Skin epidermis (tissue), 12 donors: ENCODE measurements around the gene OSBP2.
"Not testable (repeated sequence)": the region's sequence is repeated elsewhere in the genome, so short reads cannot be mapped to it uniquely, and the experiment has no call there.

Experiments used
- H3K27ac ChIP-seq, 21 experiments: fragments of 200-600 bp; sonication (generic) in 11 of 21; one replicate each; pipeline ENCODE4 v1.5.0; 2020; ENCODE audit warnings: mild to moderate bottlenecking in 3 of 21, inconsistent platforms in 2 of 21, moderate library complexity in 2 of 21
- H3K4me3 ChIP-seq, 7 experiments: fragments of 200-600 bp; sonication (generic) in 2 of 7; one replicate each; pipeline ENCODE4 v1.5.0; 2020; ENCODE audit warnings: inconsistent platforms in 2 of 7, mild to moderate bottlenecking in 2 of 7, moderate library complexity in 1 of 7

The OSBP2 gene

DNA sequence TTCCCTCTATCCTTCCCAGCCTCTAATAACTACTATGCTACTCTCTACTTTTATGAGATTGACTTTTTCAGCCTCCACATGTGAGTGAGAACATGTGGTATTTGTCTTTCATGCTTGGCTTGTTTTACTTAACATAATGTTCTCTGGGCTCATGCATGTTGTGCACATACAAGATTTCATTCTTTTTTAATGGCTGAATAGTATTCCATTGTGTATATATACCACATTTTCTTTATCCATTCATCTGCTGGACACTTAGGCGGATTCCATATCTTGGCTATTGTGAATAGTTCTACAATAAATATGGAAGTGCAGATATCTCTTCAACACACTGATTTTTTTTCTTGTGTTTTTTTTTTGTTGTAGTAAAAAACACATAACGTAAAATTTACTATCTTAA, 19.4 kb downstream of the OSBP2 start:
- Histone ChIP-seq H3K4me3 (no peak overlapping the region), H3K27ac (no peak overlapping the region)

DNA sequence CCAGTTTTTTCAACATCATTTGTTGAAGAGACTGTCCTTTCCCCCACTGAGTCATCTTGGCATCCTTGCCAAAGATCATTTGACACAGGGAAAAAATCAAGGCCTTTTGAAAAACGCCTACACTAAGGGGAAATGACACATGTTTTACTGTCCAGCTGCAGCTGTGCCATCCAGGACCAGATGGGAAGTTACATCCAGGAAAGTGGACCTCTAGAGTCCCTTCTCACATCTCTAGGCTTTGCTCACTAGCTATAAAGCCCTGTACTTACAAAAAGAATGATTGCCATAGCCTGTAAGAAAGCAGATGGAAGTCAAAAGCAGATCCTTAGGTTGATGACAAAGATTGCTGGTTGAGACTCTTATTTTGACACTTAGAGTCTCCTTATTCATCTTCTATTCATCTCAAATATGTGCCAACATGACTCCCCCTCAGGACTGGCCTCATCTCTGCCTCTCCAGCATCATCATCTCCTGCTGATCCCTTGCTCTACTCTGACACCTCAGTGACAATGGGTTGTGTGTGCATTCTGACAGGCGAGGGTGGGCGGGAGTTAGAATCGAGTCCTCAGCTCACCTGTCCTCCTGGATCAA, 22.8 kb downstream of the OSBP2 start:
- Histone ChIP-seq H3K4me3 (no peak overlapping the region), H3K27ac (peak overlapping the region in 12 of 21 experiments; percentile 11 to 79 (median 50))

DNA sequence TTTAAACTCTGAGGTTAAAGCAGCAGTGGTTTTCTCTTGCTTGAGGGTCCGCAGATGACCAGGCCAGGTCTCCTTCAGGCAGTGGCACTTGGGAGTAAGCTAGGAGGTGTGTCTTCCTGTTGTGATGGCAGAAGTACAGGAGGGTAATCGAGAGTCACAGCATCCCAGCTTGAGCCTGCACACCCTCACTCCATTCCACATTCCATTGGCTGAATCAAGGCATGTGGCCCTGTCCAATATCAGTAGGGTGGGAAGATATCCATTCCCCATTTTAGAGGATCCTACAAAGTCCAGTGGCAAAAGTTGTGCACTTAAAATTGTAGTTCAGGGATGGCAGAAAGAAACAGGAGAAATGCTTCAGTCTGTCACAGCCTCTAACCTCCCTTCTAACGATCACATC, 23.3 kb downstream of the OSBP2 start:
- H3K27ac ChIP-seq: peak overlapping the region in 12 of 21 experiments; percentile 11 to 79 (median 50)
- no peak overlapping the region for H3K4me3 ChIP-seq

DNA sequence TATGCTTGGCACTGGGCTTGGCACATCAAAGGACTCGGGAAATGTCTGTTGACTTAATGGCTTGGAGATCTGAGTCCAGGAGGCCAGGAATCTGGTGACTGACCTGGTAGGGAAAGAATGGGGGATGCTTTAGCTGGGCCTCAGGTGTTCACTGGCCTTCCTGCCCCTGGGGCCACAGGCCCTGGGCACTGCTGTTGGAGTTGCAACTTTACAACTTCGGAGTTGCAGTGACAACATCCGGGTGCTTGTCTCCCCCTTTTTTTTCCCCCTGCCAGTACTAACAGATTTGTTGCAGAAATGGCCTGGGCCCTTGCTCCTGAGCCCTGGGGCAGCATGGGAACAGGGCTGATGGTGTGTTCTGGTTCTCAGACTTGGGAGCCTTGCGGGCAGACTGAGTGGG, 23.8 kb downstream of the OSBP2 start:
- Histone ChIP-seq H3K27ac (peak overlapping the region in 7 of 21 experiments; percentile 11 to 79 (median 45)), H3K4me3 (no peak overlapping the region)

DNA sequence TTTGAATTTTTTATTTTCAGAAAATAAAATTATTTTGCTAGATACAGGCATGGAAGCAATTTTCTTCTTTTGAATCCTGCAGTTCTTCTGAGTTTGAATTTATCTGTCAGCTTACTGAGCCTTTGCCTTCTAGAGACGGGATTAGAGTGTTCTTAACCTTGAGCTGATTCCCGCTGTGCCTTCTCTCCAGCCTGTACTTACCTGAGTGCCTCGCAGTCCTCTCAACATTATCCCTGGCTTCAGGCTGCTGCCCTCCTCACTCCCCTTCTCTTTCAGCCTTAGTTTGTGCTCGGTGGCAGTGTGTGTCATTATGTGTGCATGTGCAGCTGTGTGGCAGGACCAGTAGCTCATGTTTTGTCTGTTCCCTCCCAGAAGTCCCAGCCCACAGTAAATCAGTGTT, 24.3 kb downstream of the OSBP2 start:
- no peak overlapping the region for H3K4me3 ChIP-seq
- no peak overlapping the region for H3K27ac ChIP-seq

DNA sequence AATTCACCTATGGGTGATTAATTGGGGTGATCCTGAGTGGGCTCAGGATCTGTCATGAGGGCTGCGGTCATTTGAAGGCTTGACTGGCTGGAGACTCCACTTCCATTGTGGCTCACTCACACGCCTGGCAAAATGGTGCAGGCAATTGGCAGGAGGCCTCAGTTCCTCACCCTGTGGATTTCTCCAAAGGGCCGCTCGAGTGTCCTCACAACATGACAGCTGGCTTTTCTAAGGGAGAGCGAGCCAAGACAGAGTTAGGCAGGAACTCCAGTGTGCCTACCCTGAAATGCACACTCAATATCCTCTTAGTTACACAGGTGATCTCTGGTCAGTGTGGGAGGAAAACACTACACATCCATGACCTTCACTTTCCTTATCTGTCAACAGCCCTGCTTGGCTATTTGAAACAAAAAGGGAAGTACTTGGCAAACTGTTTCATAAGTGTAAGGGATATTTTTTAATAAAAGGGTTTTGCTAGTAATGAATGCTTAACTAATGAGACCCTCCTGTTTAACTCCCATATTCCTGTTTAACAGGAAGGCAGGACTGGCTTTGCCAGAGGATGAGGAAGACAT, 25.7 kb downstream of the OSBP2 start:
- no peak overlapping the region for H3K27ac ChIP-seq
- no peak overlapping the region for H3K4me3 ChIP-seq

DNA sequence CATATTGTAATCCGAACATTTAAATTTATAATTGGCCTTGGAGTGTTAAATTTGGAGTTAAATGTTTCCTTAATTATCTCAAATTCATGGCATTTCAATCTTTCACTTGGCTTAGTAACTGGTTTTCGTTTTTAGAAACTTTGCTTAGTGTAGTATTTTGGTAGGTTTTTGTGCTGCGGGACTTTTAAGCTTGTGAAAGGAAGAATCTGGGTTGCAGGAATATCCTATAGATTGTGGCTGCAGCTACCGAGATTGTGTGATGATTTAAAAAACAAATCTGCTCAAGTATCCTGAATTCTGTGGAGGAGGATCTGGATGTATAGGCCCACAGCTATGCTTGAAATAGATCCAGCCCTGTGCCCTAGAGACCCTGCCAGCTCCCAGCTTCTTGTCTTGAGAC, 27.1 kb downstream of the OSBP2 start:
- Histone ChIP-seq H3K4me3 (no peak overlapping the region), H3K27ac (no peak overlapping the region)

DNA sequence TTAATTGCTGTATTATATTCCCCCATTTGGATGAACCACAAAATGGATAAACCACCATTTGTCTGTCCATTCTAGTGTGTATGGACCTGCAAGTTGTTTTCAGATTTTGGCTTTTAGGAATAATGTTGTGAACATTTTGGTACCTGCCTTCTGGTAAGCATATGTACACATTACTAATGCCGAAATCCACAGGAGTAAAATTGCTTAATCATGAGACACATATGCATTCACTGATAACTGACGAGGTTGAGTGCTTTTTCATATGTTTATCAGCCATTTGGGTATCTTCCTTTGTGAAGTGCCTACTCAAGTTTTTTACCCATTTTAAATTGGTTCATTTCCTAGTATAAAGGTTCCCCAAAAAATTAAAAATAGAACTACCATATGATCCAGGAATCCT, 34.2 kb downstream of the OSBP2 start:
- no peak overlapping the region for H3K27ac ChIP-seq
- H3K4me3 ChIP-seq: no peak overlapping the region

DNA sequence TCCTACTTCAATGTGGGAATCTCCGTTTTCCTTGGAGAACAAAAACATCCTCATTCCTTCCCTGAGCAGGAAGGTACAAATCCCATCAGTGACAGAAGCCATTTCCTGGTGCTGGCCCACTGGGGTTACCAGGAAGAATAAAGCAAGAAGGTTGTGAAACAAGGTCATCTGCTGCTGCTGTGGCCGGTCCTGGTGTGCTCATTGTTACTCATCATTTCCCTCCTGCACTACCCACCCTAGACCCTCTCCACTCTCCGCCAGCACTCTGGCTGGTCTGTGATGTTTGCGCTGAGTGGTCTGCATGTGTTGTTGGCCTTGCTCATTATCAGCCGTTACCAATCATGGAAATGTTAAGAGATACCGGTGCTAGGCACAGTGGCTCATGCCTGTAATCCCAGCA, 37.0 kb downstream of the OSBP2 start:
- Histone ChIP-seq H3K27ac (no peak overlapping the region), H3K4me3 (no peak overlapping the region)

DNA sequence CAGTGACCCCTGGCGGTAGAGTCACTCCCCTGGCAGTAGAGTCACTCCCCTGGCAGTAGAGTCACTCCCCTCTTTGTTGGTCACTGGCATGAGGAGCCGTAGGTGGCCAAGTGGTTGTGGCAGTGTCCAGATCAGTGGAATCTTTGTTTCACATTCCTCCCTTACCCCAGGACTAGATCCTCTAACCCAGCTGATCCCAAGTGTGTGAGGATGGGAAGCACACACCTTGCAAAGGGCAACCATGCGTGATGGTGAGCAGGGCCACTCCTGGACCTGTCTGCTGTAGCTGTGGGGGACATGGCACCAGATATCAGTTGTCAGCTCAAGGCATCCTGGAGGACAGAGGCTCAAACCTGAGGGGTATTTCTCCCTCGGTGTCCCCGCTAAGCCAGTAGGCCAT, 37.8 kb downstream of the OSBP2 start:
- H3K4me3 ChIP-seq: no peak overlapping the region
- H3K27ac ChIP-seq: no peak overlapping the region

DNA sequence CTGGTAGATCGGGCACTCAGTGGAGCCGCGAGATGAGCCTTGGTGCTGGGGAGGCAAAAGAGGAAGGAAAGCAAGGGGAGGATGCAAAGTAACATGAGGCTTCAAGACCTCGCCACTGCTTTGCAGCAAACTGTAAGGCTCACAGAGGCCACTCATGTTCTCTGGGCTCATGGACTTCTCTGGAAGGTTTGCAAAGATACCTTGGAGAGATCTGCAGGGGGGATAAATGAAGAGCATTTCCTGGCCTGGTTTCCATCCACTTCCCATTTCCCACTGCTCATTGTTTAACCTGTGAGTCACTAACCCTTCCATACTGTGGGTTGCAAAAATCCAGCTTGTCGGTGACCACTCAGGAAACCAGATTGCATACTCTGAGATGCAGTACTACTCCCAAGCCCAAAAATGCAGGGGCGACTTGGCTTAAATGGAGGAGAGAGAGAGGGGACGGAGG, 38.5 kb downstream of the OSBP2 start:
- no peak overlapping the region for H3K4me3 ChIP-seq
- no peak overlapping the region for H3K27ac ChIP-seq

DNA sequence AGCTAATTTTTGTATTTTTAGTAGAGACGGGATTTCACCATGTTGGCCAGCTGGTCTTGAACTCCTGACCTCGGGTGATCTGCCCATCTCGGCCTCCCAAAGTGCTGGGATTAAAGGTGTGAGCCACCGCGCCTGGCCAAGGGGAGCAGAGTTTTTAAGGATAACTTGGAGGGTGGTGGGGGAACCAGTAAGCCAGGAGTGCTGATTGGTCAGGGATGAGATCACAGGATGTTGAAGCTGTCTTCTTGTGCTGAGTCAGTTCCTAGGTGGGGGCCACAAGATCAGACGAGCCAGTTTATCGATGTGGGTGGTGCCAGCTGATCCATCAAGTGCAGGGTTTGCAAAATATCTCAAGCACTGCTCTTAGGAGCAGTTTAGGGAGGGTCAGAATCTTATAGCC, 45.3 kb downstream of the OSBP2 start:
- H3K4me3 ChIP-seq: not testable (repeated sequence)
- H3K27ac ChIP-seq: peak overlapping the region in 2 of 21 experiments; percentile 17 to 44

DNA sequence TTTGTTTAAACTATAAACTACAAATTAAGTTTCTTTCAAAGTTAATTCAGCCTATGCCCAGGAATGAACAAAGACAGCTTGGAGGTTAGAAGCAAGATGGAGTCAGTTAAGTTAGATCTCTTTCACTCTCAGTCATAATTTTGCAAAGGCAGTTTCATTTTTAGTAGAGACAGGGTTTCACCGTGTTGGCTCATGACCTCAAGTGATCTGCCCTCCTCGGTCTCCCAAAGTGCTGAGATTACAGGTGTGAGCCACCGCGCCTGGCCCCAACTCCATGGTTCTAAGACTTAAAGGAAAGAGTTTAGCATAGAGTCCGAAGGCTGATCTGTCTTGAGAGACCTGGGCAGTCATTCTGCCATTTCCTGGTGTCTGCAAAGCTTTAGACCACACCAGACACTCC, 45.8 kb downstream of the OSBP2 start:
- H3K4me3 ChIP-seq: not testable (repeated sequence)
- H3K27ac ChIP-seq: peak overlapping the region in 2 of 21 experiments; percentile 17 to 44

DNA sequence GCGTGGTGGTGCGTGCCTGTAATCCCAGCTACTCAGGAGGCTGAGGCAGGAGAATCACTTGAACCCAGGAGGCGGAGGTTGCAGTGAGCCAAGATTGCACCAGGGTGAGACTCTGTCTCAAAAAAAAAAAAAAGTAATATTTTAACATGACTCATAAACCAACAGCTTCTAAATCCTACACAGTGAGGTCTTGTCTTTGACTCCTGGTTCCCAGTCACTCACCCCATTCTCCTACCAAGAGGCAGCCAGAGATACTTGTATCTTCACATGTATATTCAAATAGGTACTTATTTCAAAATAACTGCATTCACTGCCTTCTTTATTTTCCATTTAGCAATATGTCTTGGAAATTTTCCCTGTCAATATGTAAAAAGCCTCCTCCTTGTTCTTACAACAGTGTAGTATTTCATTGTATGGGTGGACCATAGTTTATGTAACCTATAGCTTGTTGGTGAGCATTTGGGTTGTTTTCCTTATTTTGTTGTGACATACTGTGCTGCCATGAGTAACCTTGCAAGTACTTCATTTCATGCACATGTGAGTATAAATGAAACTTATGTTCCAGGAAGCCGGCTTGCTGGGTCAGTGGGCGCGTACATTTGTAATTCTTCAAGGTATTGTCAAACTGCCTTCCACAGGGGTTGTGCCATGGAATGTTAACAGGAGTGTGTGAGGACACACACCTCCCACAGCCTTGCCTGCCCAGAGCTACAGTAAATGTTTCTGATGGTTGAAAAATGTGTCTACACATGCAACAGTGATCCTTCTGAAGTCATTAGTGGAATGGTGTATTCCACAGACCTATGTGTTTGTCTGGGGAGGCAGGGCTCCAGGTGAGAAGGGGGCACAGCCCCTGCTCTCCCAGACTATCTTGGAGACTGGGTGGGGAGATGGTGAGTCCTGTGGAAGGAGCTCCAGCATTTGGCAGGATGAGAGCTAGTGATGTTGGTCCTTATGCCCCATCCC, 47.9 kb downstream of the OSBP2 start:
- Histone ChIP-seq H3K4me3 (no peak overlapping the region), H3K27ac (peak overlapping the region in 3 of 21 experiments; percentile 28 to 65 (median 42))

DNA sequence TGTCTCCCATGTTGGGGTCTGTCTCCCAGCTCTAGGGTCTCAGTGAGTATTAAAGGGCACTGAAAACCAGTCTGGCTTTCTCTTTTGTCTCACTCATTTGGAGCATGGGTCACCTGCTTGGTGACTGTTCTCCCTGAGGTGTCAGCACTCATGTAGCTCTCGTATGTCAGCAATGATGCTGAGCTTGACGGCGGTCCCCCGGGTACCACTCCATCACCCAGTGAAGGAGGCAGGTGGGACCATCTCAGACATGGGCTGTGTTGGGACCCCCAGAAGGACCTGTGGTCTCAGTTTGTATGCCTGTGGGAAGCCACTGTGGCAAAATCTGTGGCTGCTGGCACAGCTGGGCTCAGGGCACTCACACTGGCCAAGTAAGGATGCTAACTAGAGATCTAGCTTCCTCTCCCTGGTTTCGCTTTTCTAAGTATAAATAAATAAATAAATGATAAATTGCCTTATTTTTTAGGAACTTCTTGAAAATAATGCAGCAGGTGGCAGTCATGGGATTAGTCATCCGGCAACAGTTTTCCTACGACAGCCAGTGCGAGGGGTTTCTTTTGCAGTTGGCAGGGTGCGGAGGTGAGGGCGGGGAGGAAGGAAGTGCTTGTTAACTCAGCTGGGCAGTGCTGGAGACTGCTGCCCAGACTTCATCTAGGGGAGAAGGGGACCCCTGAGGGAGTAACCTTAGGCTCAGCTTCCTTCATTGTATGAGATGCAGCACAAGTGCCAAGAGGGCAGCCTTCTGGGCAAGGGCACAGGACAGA, 48.8 kb downstream of the OSBP2 start:
- Histone ChIP-seq H3K4me3 (no peak overlapping the region), H3K27ac (peak overlapping the region in 3 of 21 experiments; percentile 28 to 65 (median 42))

DNA sequence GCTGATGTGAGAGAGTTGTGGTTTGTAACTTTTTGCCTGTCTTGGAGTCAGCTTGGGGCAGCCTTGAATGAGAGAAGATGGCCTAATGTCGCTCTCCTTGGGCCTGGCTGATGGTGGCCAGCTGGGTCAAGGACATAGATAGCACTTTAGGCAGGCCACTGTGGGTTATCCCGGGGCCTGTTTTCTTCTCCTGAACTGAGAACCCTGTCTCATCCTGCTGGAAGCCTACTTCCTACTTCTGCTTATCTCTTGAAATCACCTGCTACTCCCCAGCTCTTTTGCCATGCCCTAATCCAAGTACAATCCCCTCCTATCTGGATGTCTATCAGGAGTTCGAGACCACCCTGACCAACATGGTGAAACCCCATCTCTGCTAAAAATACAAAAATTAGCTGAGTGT, 49.5 kb downstream of the OSBP2 start:
- Histone ChIP-seq H3K4me3 (no peak overlapping the region), H3K27ac (peak overlapping the region in 1 of 21 experiments; percentile 42)

DNA sequence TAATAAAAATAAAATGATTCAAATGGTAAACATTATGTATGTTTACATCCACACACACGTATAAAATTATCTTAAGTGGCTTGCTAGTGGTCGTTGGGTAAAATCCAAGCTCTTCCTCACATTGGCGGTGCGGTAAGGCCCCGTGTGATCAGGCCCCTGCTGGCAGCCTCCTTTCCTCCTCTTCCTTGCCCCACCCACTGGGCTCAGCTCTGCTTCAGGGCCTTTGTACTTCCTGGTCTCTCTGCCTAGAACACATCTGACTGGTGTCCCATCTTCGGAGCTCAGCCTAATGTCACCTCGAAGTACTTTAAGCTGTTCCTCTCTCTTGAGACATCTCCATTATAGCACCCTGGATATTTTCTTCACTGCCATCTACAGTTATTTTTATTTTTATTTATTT, 52.8 kb downstream of the OSBP2 start:
- Histone ChIP-seq H3K4me3 (no peak overlapping the region), H3K27ac (no peak overlapping the region)

DNA sequence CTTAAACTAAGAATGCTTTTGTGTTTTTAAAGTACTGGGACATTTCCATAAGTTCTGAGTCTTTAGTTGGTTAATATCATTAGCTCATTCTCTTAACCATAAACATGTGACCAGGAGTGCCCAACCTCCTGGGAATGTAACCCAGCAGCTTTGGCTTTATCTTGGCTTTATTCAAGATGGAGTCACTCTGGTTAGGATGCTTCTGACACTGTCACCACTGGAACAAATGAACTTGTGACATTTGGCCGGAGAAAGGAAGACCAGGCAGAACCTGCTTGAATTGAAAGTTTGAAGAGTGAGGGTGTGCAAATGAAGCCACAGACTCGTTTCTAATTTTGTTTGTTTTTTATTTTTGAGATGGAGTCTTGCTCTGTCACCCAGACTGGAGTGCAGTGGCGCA, 54.6 kb downstream of the OSBP2 start:
- Histone ChIP-seq H3K4me3 (no peak overlapping the region), H3K27ac (no peak overlapping the region)

DNA sequence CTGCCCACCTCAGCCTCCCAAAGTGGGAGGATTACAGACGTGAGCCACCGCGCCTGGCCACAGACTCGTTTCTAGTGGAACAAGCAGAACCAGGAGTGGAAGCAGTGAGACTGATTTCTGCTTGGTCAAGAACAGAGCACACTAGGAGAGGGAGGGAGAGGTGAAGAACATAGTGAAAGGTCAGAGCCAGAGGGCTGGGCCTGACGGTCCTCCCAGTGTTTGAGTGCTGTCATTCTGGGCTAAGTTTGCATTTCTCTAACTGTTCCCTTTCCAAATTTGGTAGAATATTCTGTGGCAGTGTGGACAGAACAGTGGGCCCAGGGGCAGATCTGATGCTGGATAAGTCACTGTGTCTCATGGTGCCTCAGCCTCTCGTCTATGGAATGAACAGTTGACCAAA, 55.2 kb downstream of the OSBP2 start:
- Histone ChIP-seq H3K27ac (no peak overlapping the region), H3K4me3 (no peak overlapping the region)

DNA sequence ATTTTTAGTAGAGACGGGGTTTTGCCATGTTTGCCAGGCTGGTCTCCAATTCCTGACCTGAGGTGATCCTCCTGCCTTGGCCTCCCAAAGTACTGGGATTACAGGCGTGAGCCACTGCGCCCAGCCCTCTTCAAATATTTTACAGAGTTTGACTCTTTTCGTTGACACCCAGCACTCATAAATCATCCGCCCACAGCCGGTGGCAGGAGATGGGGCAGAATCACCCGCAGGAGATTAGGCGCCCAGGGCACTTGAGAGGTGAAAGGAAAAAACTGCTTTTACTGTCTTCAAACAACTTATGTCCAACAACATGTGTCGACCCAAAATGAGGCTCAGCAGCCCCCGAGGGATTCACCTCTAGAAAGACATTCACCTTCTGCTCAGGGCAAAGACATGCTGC, 56.9 kb downstream of the OSBP2 start:
- H3K4me3 ChIP-seq: no peak overlapping the region
- H3K27ac ChIP-seq: no peak overlapping the region
